GM12801 (cell line): ENCODE measurements around the gene UGT1A9.

Experiments
- CTCF ChIP-seq: IDR thresholded peaks from one replicate; pipeline ENCODE4 v1.5.1; 2011; ENCODE audit warnings: control low read depth; ENCODE audit not compliant: insufficient read length; ENCODE audit errors: extremely low read depth

Gene UGT1A9

GRCh38 chr2:233819884-233820773, 148.4 kb downstream of the UGT1A9 start:
- no peak for TF ChIP-seq CTCF

- TF ChIP-seq CTCF, result no peak
Observed at GRCh38 chr2:233820774-233821105, 149.0 kb downstream of the UGT1A9 start.

GRCh38 chr2:233821196-233821595, 149.5 kb downstream of the UGT1A9 start:
- no peak for TF ChIP-seq CTCF

GRCh38 chr2:233821709-233822100, 150.0 kb downstream of the UGT1A9 start:
- TF ChIP-seq CTCF, result no peak

GRCh38 chr2:233822101-233822771, 150.5 kb downstream of the UGT1A9 start:
- no peak for TF ChIP-seq CTCF
